Chondrocyte (in vitro differentiated cells): ENCODE measurements around the gene PPARA. TPM values are rescaled to one million over a fixed set of nuclear protein-coding genes. Genes with fewer than 3 reads are reported as not detected.
"Not testable (repeated sequence)": the region's sequence is repeated elsewhere in the genome, so short reads cannot be mapped to it uniquely, and the experiment has no call there.

Source experiments
- DNase-seq: peaks from one replicate; pipeline ENCODE4 v3.0.0; 2021; ENCODE audit warnings: mixed read lengths, low spot score
- H3K27ac Mint-ChIP-seq: one replicate; pipeline ENCODE4 v1.8.0; 2021; ENCODE audit warnings: mild to moderate bottlenecking, moderate library complexity, mixed read lengths; ENCODE audit not compliant: unreplicated experiment
- H3K27me3 Mint-ChIP-seq: 2 replicates; pipeline ENCODE4 v1.8.0; 2021; ENCODE audit warnings: low read depth, mixed read lengths
- H3K36me3 Mint-ChIP-seq: 2 replicates; pipeline ENCODE4 v1.8.0; 2021; ENCODE audit warnings: low read depth, mixed read lengths
- H3K4me1 Mint-ChIP-seq: 2 replicates; pipeline ENCODE4 v1.8.0; 2021; ENCODE audit warnings: low read depth, mild to moderate bottlenecking, mixed read lengths
- H3K4me3 Mint-ChIP-seq: one replicate; pipeline ENCODE4 v1.8.0; 2021; ENCODE audit warnings: mild to moderate bottlenecking, moderate library complexity, mixed read lengths; ENCODE audit not compliant: unreplicated experiment
- H3K9me3 Mint-ChIP-seq: 2 replicates; pipeline ENCODE4 v1.8.0; 2021; ENCODE audit warnings: low read depth, mixed read lengths
- total RNA-seq: library from RNA; stranded (reverse); gene quantifications from 3 replicates; pipeline ENCODE4 v1.2.1, GENCODE V29; 2021
- TF ChIP-seq, protein P1 (sequence below): fragments of 200-600 bp; sonication (generic); IDR thresholded peaks from 2 replicates; pipeline ENCODE4 v1.5.0; 2021; ENCODE audit warnings: antibody characterized with exemption, mild to moderate bottlenecking, moderate library complexity

The PPARA gene
- total RNA-seq, 1 donor from 2014 or later: 16.0 TPM

DNA sequence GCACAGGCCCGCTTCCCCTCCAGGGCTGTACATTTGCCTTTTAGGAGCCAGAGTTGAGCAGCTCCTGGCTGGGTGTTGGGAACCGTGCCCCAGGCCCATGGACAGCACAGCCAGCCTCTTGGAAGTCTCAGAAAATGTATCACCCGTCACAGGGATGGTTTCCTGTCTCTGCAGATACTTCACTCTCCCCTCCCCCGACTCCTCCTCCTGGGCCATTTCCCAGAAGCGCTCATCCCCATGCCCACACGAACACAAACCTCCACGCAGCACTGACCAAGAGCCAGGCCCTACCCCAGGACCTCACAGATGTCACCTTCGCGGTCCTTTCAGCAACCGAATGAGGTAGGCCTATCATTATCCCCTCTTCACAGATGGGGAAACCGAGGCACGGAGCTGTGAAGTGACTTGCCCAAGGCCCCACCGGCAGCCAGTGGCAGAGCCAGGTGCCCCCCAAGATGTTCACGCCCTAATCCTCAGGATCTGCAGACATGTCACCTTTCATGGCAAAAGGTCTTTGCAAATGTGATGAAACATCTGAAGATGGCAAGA lies 13.0 kb upstream of the PPARA start:
- peak; percentile 72 for DNase-seq
- H3K36me3 Mint-ChIP-seq: no peaks in the 10 kb centered on the region
- H3K4me3 Mint-ChIP-seq: no peak overlapping the region
- no peaks in the 10 kb centered on the region for H3K27me3 Mint-ChIP-seq
- no peak overlapping the region for H3K27ac Mint-ChIP-seq
- TF ChIP-seq, protein P1, sequence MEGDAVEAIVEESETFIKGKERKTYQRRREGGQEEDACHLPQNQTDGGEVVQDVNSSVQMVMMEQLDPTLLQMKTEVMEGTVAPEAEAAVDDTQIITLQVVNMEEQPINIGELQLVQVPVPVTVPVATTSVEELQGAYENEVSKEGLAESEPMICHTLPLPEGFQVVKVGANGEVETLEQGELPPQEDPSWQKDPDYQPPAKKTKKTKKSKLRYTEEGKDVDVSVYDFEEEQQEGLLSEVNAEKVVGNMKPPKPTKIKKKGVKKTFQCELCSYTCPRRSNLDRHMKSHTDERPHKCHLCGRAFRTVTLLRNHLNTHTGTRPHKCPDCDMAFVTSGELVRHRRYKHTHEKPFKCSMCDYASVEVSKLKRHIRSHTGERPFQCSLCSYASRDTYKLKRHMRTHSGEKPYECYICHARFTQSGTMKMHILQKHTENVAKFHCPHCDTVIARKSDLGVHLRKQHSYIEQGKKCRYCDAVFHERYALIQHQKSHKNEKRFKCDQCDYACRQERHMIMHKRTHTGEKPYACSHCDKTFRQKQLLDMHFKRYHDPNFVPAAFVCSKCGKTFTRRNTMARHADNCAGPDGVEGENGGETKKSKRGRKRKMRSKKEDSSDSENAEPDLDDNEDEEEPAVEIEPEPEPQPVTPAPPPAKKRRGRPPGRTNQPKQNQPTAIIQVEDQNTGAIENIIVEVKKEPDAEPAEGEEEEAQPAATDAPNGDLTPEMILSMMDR: no peak
- no peaks in the 10 kb centered on the region for H3K9me3 Mint-ChIP-seq
- peaks cover 4% of the 10 kb centered on the region for H3K4me1 Mint-ChIP-seq

DNA sequence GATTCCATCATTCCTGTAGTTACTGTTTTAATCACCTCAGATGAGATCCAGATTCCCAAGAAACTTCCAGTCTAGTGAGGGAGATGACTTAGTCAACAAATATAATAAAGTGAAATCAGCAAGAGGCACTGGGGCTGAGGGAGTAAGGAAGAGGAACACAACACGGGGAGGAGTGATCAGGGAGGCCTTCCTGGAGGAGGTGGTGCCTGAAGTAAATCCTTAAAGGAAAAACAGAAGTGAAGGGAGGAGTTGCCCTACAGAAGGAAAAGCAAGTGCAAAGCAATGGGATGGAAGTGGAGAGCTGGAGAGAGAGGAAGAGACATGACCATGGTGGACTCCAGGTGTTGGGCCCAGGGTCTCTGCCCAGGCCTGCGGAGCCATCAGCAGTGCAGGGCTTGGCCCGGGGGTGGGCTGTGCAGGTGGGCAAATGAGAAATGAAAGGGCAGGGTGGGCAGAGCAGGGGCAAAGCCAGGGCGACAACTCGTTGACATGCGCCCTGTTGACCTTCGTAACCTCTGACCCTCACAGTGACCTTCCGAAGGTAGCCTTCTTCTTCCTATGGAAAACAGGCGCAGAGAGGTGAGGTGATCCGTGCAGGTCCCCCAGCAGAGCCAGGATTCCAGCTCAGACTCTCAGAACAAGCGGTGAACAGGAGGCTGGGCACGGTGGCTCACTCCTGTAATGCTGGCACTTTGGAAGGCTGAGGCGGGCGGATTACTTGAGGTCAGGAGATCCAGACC lies 12.1 kb upstream of the PPARA start:
- H3K36me3 Mint-ChIP-seq: no peaks in the 10 kb centered on the region
- peaks cover 4% of the 10 kb centered on the region for H3K4me1 Mint-ChIP-seq
- no peak overlapping the region for H3K27ac Mint-ChIP-seq
- TF ChIP-seq, protein P1: no peak
- no peak overlapping the region for H3K4me3 Mint-ChIP-seq
- no peaks in the 10 kb centered on the region for H3K9me3 Mint-ChIP-seq
- DNase-seq: peak; percentile 82
- no peaks in the 10 kb centered on the region for H3K27me3 Mint-ChIP-seq

DNA sequence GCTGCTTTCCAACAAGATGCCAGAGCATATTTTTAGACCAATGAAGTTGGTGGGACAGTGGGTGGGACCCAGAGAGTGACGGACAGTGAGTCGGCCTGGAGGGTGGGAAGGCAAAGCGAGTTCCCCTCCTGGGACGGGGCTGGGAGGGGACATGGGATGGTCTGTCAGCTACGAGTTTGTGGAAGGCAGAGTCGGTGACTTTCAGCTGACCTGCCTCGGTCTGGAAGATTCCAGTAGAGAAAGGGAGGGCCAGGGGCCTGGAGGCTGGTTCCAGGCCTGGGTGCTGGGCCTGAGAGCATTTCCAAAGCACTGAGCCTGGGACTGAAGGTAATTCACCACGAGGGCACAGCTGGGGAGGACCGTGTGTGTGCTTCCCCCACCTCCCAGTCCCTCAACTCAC lies 10.9 kb upstream of the PPARA start:
- DNase-seq, H3K4me1 Mint-ChIP-seq, H3K9me3 Mint-ChIP-seq, H3K27me3 Mint-ChIP-seq, H3K4me3 Mint-ChIP-seq, H3K36me3 Mint-ChIP-seq: not testable (repeated sequence)
- H3K27ac Mint-ChIP-seq: peak overlapping the region; percentile 74

DNA sequence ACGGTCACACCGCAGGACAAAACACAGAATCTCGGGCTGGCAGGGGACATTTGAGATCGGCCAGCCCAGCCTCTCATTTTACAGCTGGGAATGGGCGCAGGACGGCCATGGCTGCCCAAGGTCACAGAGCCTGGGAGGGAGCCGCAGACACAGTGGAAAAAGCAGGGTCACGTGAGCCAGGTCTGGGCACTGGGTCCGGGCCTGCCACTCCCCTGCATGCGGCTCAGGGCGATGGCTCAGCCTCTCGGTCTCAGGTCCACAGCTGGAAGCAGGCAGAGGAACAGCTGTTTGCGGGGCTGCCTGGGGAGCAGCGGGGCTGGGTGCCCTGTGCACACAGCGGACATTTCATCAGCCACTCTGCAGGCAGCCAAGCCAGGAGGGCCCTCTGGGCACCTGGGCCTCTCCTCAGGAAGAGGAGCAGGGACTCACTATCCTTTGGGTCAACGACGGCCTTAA lies 10.4 kb upstream of the PPARA start:
- no peaks in the 10 kb centered on the region for H3K27me3 Mint-ChIP-seq
- H3K36me3 Mint-ChIP-seq: no peaks in the 10 kb centered on the region
- H3K9me3 Mint-ChIP-seq: no peaks in the 10 kb centered on the region
- H3K4me1 Mint-ChIP-seq: peaks cover 4% of the 10 kb centered on the region
- no peak for DNase-seq
- TF ChIP-seq, protein P1: no peak
- H3K4me3 Mint-ChIP-seq: no peak overlapping the region
- no peak overlapping the region for H3K27ac Mint-ChIP-seq

DNA sequence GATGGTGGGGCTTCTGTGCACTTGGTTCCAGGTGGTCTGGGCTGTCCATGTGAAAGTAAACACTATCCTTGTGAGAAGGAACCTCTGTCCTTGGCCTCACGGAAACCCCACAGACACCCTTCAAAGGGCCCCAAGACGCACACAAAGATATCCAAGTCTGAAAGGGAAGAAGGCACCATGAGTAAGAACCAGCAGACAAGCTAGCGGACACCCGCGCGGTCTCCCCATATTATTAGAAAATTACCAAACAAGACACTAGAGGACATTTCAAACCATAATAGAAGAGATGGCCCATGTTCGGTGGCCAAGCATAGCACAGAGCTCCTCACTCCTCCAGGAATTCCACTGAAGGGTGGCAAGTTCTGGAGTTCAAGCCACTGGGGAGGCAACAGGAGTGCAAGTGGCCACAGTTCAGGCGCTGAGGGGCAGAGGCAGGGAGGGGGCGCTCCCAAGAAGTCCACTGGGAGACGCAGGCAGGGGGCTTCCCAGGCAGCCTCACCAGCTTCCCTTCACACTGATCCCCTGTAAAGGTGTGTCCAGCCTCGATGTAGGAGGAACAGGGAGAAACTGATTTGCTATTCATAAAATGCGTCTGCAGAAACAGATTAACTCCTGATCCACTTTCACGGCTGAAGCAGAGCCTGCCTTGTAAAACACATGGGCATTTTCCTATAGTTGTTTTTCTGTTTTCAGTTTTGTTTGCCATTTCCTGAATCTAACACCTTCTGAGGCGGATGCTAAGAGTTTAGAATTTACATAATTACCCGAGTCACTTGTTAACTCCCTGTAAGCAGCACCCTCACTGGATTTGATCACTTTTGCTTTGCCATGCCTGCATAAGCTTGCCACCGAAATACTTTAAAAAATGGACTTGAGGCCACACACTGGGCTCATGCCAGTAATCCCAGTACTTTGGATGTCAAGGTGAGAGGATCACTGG lies 9.1 kb upstream of the PPARA start:
- DNase-seq: no peak
- no peak overlapping the region for H3K27ac Mint-ChIP-seq
- no peak overlapping the region for H3K4me3 Mint-ChIP-seq
- no peaks in the 10 kb centered on the region for H3K36me3 Mint-ChIP-seq
- TF ChIP-seq, protein P1: no peak
- no peaks in the 10 kb centered on the region for H3K27me3 Mint-ChIP-seq
- peaks cover 4% of the 10 kb centered on the region for H3K4me1 Mint-ChIP-seq
- H3K9me3 Mint-ChIP-seq: no peaks in the 10 kb centered on the region
